Central memory CD8-positive, alpha-beta T cell (primary cell): ENCODE data around the gene ISM2.
A peak's percentile ranks its signal among the peaks of the same experiment; 100 is the strongest.
"Not testable (repeated sequence)": the region's sequence is repeated elsewhere in the genome, so short reads cannot be mapped to it uniquely, and the experiment has no call there.

Source experiments
- ATAC-seq: fragments of 150-1000 bp; cut with Tn5 transposase; replicated peaks from 2 replicates; pipeline ENCODE4 v1.10.0; 2022; ENCODE audit warnings: mild to moderate bottlenecking, moderate FRiP score, moderate number of reproducible peaks; ENCODE audit not compliant: poor library complexity, severe bottlenecking; ENCODE audit errors: extremely low read depth
- DNase-seq, 2 donors: peaks; one replicate each; pipeline ENCODE4 v3.0.0; 2021; ENCODE audit warnings: low spot score in 2 of 2
- H3K27ac Mint-ChIP-seq: one replicate; pipeline ENCODE4 v1.8.0; 2022; ENCODE audit warnings: low read depth, mild to moderate bottlenecking, moderate library complexity, mixed read lengths
- H3K27me3 Mint-ChIP-seq: one replicate; pipeline ENCODE4 v1.8.0; 2022; ENCODE audit warnings: mixed read lengths
- H3K36me3 Mint-ChIP-seq: one replicate; pipeline ENCODE4 v1.8.0; 2022; ENCODE audit warnings: mild to moderate bottlenecking, moderate library complexity, mixed read lengths; ENCODE audit not compliant: insufficient read depth
- H3K4me1 Mint-ChIP-seq: one replicate; pipeline ENCODE4 v1.8.0; 2022; ENCODE audit warnings: mixed read lengths
- H3K4me3 Mint-ChIP-seq: one replicate; pipeline ENCODE4 v1.8.0; 2022; ENCODE audit warnings: mild to moderate bottlenecking, moderate library complexity, mixed read lengths
- H3K9me3 Mint-ChIP-seq: one replicate; pipeline ENCODE4 v1.8.0; 2022; ENCODE audit warnings: mixed read lengths

The ISM2 gene

DNA sequence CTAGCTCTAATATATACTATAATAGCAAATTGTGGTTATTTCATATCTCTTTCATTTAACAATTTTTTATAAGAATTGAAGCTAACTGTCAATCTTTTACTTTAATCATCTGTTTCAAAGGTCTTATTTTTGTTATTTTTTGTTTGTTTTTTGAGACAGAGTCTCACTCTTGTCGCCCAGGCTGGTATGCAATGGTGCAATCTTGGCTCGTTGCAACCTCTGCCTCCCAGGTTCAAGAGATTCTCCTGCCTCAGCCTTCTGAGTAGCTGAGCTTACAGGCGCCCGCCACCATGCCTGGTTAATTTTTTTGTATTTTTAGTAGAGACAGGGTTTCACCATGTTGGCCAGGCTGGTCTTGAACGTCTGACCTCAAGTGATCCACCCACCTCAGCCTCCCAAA is 30.1 kb upstream of the ISM2 start:
- H3K9me3 Mint-ChIP-seq, H3K4me3 Mint-ChIP-seq, H3K27me3 Mint-ChIP-seq, DNase-seq, H3K4me1 Mint-ChIP-seq, ATAC-seq: not testable (repeated sequence)
- Mint-ChIP-seq H3K27ac (peak overlapping the region; percentile 29), H3K36me3 (peaks cover 16% of the 10 kb centered on the region)

DNA sequence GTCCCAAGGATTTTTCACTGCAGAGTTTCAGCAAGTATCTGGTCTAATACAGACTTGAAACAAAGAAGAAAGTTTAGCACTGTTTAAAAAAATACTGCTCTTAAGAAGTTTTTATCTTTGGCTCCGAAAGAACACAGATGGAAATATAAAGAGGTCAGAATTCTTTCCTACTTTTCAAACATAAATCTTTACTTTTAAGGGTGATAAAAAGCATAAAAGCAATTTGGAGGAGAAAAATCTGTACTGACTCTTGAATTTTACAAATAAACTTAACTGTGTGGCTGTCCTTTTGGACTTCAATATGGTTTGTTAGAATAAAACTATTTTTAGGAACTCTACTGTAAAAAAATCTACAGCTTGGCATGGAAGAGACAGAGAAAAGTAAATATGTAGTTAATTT is 27.6 kb upstream of the ISM2 start:
- Mint-ChIP-seq H3K27ac (no peak overlapping the region), H3K4me1 (peaks cover 11% of the 10 kb centered on the region), H3K9me3 (no peaks in the 10 kb centered on the region), H3K36me3 (peaks cover 15% of the 10 kb centered on the region), H3K27me3 (no peaks in the 10 kb centered on the region), H3K4me3 (no peak overlapping the region)
- DNase-seq (no peak), ATAC-seq (no peak)

DNA sequence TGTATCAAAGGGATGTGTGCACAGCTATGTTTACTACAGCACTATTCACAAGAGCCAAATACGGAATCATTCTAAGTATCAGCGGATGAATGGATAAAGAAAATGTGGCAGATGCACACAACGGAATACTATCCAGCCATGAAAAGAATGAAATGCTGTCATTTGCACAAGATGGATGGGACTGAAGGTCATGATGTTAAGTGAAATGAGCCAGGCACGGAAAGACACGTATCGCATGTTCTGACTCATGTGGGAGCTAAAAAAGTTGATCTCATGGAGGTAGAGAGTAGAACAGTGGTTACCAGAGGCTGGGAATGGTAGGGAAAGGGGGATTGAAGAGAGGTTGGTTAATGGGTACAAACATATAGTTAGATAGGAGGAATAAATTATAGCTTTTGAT is 25.9 kb upstream of the ISM2 start:
- Mint-ChIP-seq H3K4me3 (no peak overlapping the region), H3K4me1 (peaks cover 6% of the 10 kb centered on the region), H3K36me3 (peaks cover 23% of the 10 kb centered on the region), H3K27me3 (no peaks in the 10 kb centered on the region), H3K9me3 (no peaks in the 10 kb centered on the region), H3K27ac (no peak overlapping the region)
- ATAC-seq = no peak
- no peak for DNase-seq

DNA sequence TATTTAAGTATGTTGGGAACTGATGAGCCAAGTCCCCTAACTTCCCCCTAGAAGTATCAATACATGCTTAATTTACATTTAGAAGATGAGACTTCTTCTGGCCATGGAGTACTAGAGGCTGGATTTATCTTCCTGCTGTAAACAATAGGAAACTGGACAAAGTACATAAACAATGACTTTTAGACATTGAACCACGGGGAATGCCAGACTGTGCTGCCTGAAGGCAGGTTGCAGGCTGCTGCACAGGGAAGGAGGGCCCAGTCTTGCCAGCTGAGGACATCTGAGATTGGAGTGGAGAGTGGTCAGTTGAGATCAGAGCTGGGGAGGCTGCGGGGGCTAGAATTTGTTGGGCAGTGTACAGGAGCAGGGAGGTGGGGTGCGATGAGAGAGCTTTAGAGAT is 24.5 kb upstream of the ISM2 start:
- H3K27me3 Mint-ChIP-seq = no peaks in the 10 kb centered on the region
- H3K9me3 Mint-ChIP-seq = no peaks in the 10 kb centered on the region
- peak overlapping the region; percentile 63 for H3K27ac Mint-ChIP-seq
- ATAC-seq (no peak), DNase-seq (no peak)
- H3K4me3 Mint-ChIP-seq = no peak overlapping the region
- H3K36me3 Mint-ChIP-seq = peaks cover 33% of the 10 kb centered on the region
- H3K4me1 Mint-ChIP-seq = peaks cover 6% of the 10 kb centered on the region

DNA sequence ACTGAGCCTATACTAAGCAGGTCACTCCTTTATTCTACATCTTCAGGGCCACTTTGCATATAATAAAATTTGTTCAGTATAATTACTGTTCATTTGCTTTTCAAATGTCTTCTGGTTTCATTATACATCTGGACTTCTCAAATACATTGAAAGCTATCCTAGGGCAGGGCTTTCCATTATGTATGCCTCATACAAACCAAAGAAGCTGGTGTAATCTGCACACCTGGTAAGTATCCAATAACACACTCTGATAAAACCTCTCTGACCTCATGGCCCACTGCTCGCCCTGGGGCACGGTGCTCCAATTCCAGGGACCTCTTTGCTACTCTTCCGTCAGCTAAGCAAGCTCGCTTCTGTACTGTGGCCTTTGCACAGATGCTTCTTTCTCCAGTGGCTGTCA is 21.9 kb upstream of the ISM2 start:
- Mint-ChIP-seq H3K4me1 (peaks cover 6% of the 10 kb centered on the region), H3K27me3 (no peaks in the 10 kb centered on the region)
- ATAC-seq = no peak

DNA sequence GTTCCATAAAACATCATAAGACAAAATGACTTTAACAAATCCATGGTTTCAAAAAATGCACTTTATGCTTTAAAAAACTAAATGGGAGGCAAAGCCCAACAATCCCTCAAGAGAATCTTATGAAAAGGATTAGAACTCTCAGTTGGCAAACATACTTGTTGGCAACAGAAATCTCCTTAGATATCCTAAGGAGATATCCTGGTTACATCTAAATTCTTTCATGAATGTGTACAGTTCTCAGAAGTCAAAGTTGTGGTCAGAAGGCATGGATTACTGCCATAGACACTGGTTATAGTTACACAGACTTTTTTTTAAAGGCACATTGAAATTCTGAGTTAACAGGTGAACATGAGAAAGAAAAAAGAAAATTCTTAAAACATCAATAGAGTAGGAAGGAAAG is 17.5 kb upstream of the ISM2 start:
- no peaks in the 10 kb centered on the region for H3K9me3 Mint-ChIP-seq
- H3K27me3 Mint-ChIP-seq = no peaks in the 10 kb centered on the region
- H3K4me3 Mint-ChIP-seq = no peak overlapping the region
- H3K36me3 Mint-ChIP-seq = peaks cover 54% of the 10 kb centered on the region
- no peak for DNase-seq
- no peaks in the 10 kb centered on the region for H3K4me1 Mint-ChIP-seq
- no peak for ATAC-seq
- H3K27ac Mint-ChIP-seq = no peak overlapping the region

More for the DNA sequence above, 21.9 kb upstream of the ISM2 start:
- H3K27ac Mint-ChIP-seq = no peak overlapping the region
- no peaks in the 10 kb centered on the region for H3K9me3 Mint-ChIP-seq
- no peak overlapping the region for H3K4me3 Mint-ChIP-seq
- no peak for DNase-seq
- H3K36me3 Mint-ChIP-seq = peaks cover 49% of the 10 kb centered on the region

DNA sequence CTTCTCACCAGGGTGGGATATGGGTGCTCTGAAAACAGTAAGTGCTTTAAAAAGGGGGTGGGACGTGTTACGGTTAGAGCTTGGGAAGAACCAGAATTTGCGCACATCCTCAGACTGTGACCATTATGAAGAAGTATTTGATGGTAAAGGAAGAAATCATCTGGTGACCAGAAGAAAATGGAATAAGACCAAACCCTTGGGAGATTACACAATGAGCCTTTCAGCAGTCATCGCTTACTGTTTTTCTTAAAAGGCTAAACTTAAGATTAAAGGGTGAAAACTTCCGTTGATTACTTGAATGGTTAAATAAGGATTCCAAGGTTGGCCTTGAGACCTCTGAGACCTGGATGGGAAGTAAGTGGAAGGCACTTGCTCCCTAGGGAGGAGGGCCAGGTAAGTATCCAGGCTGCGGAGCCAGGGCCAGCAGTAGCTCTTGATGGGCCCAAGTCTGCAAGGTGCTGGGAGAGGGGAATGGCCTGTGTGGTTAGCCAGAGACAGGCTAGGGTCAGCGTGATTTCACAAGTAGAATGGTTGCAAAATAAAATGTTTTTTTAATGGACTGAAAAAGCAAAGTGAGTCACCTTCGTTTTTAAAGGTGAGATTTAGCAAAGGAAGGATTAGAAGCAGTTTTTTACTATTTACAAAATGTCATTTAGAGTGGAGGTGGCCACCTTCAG is 13.0 kb upstream of the ISM2 start:
- H3K9me3 Mint-ChIP-seq = no peaks in the 10 kb centered on the region
- no peak for ATAC-seq
- H3K27ac Mint-ChIP-seq = no peak overlapping the region
- H3K36me3 Mint-ChIP-seq = peaks cover 39% of the 10 kb centered on the region
- H3K27me3 Mint-ChIP-seq = no peaks in the 10 kb centered on the region
- H3K4me3 Mint-ChIP-seq = no peak overlapping the region
- H3K4me1 Mint-ChIP-seq = no peaks in the 10 kb centered on the region
- no peak for DNase-seq

DNA sequence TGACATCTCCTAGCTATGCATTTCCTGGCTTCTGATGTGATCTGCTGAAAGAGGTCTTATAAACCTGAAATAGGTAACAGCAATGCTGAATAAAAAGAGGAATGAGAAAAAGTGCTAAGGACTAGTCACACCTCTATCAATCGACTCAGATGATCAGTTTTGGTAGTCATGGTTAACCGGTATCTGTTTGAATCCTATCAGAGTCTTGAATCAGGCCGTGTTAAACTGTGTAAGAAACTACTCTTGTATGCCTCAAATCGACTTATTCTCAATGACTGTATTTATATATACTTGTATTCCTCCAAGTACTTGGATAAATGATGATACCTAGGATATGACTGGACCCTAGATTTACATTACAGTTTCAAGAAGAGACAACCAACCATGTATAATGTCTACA is 10.8 kb upstream of the ISM2 start:
- peaks cover 27% of the 10 kb centered on the region for H3K36me3 Mint-ChIP-seq
- H3K27ac Mint-ChIP-seq = no peak overlapping the region
- ATAC-seq (no peak), DNase-seq (no peak)
- no peaks in the 10 kb centered on the region for H3K4me1 Mint-ChIP-seq
- no peak overlapping the region for H3K4me3 Mint-ChIP-seq
- H3K27me3 Mint-ChIP-seq = no peaks in the 10 kb centered on the region
- H3K9me3 Mint-ChIP-seq = no peaks in the 10 kb centered on the region

DNA sequence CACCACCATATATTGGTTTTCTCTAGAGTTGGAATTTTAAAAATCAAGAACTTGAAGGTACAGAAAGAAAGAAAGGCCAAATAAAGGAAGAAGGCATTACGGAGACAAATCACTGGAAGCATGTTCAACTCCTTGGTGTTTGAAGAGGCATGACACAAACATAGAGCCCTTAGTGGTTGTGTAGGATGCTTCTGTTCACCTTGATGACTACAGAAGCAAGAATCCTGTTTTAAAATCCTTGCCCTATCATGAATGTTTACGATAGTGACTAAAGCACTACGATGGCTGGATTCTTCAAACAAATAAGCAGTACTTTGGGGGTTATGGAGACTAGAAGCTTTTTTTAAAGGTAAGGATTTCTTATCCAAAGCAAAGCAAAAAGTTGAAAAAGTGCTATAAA is 10.3 kb upstream of the ISM2 start:
- DNase-seq (no peak), ATAC-seq (no peak)
- H3K36me3 Mint-ChIP-seq = peaks cover 27% of the 10 kb centered on the region
- no peak overlapping the region for H3K27ac Mint-ChIP-seq
- no peaks in the 10 kb centered on the region for H3K4me1 Mint-ChIP-seq
- H3K27me3 Mint-ChIP-seq = no peaks in the 10 kb centered on the region
- no peak overlapping the region for H3K4me3 Mint-ChIP-seq
- H3K9me3 Mint-ChIP-seq = no peaks in the 10 kb centered on the region

DNA sequence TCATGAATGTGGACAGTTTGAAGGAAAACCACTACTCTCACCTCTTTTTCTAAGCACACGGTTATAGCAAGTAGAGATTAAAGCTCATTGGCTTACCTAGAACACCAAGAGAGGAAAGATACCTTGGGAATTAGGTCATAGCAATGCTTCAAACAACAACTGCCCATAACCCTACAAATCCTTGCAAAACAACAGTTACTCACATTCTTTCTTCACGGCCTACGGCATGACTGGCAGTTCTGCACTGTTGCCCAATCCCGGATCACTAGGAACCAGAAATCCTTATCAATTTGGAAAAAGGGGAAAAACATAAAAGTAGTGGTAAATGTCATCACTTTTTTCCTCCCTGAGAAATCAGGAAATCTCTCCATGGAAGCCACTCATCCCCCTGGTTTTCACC is 9.6 kb upstream of the ISM2 start:
- H3K27me3 Mint-ChIP-seq = no peaks in the 10 kb centered on the region
- peaks cover 27% of the 10 kb centered on the region for H3K36me3 Mint-ChIP-seq
- H3K4me1 Mint-ChIP-seq = no peaks in the 10 kb centered on the region
- no peak overlapping the region for H3K27ac Mint-ChIP-seq
- H3K4me3 Mint-ChIP-seq = no peak overlapping the region
- DNase-seq = no peak
- peaks cover 2% of the 10 kb centered on the region for H3K9me3 Mint-ChIP-seq
- ATAC-seq = no peak

DNA sequence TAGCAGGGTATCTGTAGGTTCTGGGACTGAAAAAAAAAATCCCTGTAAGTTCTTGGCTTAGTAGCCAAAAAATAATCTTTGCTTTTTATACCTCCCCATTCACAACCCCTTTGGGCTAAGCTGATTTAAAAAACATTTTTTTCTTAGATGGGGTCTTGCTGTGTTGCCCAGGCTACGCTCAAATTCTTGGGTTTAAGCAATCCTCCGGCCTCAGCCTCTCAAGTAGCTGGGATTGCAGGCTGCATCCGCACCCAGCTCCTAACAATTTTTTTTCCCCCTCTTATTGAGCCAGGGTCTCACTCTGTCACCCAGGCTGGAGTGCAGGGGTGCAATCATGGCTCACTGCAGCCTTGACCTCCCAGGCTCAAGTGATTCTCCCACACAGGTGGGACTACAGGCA is 9.1 kb upstream of the ISM2 start:
- peaks cover 5% of the 10 kb centered on the region for H3K9me3 Mint-ChIP-seq
- peaks cover 27% of the 10 kb centered on the region for H3K36me3 Mint-ChIP-seq
- H3K4me1 Mint-ChIP-seq = no peaks in the 10 kb centered on the region
- ATAC-seq = no peak
- H3K27me3 Mint-ChIP-seq = no peaks in the 10 kb centered on the region
- no peak overlapping the region for H3K4me3 Mint-ChIP-seq
- H3K27ac Mint-ChIP-seq = no peak overlapping the region
- no peak for DNase-seq

DNA sequence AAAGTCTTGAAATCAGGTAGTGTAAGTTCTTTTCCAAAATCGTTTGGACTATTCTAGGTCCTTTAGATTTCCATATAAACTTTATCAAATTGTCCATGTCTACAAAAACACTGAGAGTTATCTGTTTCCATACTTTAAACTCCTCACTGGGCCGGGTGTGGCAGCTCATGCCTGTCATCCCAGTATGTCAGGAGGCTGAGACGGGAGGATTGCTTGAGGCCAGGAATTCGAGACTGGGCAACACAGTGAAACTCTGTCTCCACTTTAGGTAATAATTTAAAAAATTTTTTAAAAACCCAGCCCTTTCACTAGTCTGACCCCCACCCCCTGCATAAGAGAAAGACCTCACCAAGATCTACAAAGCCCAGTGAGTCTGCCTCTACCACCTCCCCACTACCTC is 6.4 kb upstream of the ISM2 start:
- Mint-ChIP-seq H3K36me3 (peaks cover 12% of the 10 kb centered on the region), H3K9me3 (peaks cover 5% of the 10 kb centered on the region), H3K4me1 (no peaks in the 10 kb centered on the region), H3K27me3 (peaks cover 8% of the 10 kb centered on the region), H3K4me3 (no peak overlapping the region), H3K27ac (no peak overlapping the region)
- no peak for ATAC-seq
- no peak for DNase-seq

DNA sequence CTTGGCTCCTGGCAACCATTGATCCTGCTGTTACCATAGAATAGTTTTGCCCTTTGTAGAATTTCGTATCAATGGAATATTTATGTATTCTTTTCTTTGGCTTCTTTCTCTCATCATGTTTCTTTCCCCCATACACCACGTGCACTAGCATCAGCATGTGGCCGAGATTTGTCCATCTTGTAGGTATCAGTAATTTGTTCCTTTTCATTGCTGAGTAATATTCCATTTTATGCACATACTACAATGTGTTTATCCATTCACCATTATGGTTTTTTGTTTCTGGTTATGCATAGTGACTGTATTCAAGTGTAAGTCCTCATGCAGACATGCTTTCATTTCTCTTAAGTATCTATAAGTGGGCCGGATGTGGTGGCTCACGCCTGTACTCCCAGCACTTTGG is 4.5 kb upstream of the ISM2 start:
- DNase-seq (no peak), ATAC-seq (no peak)
- no peaks in the 10 kb centered on the region for H3K4me1 Mint-ChIP-seq
- H3K9me3 Mint-ChIP-seq = peaks cover 5% of the 10 kb centered on the region
- H3K27me3 Mint-ChIP-seq = peaks cover 18% of the 10 kb centered on the region
- no peak overlapping the region for H3K4me3 Mint-ChIP-seq
- H3K36me3 Mint-ChIP-seq = peaks cover 9% of the 10 kb centered on the region
- no peak overlapping the region for H3K27ac Mint-ChIP-seq
